ENCODE measurements around the gene U2AF2. TPM values are rescaled to one million over a fixed set of nuclear protein-coding genes. Genes with fewer than 3 reads are reported as not detected.

U2AF2 gene
- total RNA-seq, 4 donors from 2014 or later, result 38.1 to 60.2 (median 50.1) TPM

DNA sequence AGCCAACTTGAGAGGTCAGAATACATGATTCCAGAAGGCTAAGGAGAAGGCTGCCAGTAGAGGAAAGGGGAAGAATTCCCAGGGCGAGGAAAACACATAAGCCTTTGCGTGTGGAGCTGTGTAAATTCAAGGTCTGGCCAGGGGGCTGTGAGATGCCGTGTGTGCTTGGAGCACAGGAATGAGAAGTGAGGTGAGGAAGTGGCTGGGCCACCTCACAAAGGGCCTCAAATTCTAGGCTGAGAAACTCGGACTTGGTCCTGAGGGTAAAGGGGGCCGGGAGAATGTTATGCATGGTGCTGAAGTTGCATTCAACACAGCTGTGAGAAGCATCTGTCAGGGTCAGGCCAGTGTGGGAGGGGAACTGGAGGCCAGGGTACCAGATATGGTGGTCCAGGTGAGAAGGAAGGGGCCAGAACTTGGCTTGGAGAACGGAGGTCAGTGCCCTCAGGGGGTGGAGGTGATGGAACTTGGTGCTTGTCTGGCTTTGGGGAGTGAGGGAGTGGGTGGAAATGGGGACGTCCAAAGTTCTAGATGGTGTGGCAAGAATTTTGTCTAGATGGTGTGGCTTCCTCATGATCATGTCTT lies 18.9 kb upstream of the U2AF2 start:
- Histone ChIP-seq H3K4me1 (peaks cover 50 to 54% of the 10 kb centered on the region in 2 donors), H3K4me3 (peak overlapping the region; percentile 92 to 100 (median 96)), H3K36me3 (no peaks in the 10 kb centered on the region), H3K27me3 (no peaks in the 10 kb centered on the region), H3K9me3 (no peaks in the 10 kb centered on the region), H3K27ac (peak overlapping the region; percentile 90 to 100 (median 98))
- TF ChIP-seq POLR2A (IDR thresholded peaks at IDR 0.05), result no peak
- TF ChIP-seq, protein P1, sequence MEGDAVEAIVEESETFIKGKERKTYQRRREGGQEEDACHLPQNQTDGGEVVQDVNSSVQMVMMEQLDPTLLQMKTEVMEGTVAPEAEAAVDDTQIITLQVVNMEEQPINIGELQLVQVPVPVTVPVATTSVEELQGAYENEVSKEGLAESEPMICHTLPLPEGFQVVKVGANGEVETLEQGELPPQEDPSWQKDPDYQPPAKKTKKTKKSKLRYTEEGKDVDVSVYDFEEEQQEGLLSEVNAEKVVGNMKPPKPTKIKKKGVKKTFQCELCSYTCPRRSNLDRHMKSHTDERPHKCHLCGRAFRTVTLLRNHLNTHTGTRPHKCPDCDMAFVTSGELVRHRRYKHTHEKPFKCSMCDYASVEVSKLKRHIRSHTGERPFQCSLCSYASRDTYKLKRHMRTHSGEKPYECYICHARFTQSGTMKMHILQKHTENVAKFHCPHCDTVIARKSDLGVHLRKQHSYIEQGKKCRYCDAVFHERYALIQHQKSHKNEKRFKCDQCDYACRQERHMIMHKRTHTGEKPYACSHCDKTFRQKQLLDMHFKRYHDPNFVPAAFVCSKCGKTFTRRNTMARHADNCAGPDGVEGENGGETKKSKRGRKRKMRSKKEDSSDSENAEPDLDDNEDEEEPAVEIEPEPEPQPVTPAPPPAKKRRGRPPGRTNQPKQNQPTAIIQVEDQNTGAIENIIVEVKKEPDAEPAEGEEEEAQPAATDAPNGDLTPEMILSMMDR (IDR thresholded peaks at IDR 0.05 in 4 of 5, conservative IDR thresholded peaks at IDR 0.05 in 1 of 5), result no peak
- intact Hi-C loops (cut with DNase I; ENCODE audit: low total_unique reads) (loop anchor here (2.0 to 5.0 kb wide), 2 partner anchors 39 to 55 kb away; partner anchors contain the start of genes FIZ1 and ZNF579), in situ Hi-C loops (cut with MboI; ENCODE audit: low sequenced_read_pairs in 4 of 4) (loop anchor here in 3 of 4 donors (10.0 to 25.0 kb wide), 3 partner anchors 51 to 499 kb away; partner anchors contain the start of genes TNNT1 (in 1 of the 3) and ZNF579 (in 1 of the 3))
- DNase-seq (no peak), ATAC-seq (no peak)

DNA sequence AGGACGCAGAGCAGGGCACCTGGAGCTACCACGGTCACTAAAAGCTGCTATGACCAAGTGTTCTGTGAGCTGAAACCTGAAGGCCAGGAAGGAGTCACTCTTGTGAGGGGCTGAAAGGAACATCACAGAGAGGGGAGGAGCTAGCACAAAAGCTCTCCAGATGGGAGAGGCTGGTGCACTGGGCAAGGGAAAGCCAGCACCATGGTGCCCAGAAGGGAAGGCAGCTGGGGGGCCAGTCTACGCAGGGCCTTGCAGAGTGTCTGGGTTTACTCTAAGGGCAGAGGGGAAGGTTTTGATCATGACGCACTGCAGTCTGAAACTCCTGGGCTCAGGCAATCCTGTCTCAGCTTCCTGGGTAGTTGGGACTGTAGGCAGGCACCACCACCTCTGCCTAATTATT lies 18.1 kb upstream of the U2AF2 start:
- Histone ChIP-seq H3K9me3 (no peaks in the 10 kb centered on the region), H3K27ac (peak overlapping the region; percentile 90 to 100 (median 98)), H3K4me3 (peak overlapping the region in 3 of 4 donors; percentile 92 to 100 (median 92)), H3K27me3 (no peaks in the 10 kb centered on the region), H3K4me1 (peaks cover 50 to 57% of the 10 kb centered on the region in 2 donors), H3K36me3 (no peaks in the 10 kb centered on the region)
- in situ Hi-C loops (cut with MboI; ENCODE audit: low sequenced_read_pairs in 4 of 4), result loop anchor here in 3 of 4 donors (10.0 to 25.0 kb wide), 3 partner anchors 52 to 499 kb away; partner anchors contain the start of genes TNNT1 (in 1 of the 3) and ZNF579 (in 1 of the 3)
- no peak for DNase-seq
- intact Hi-C loops (cut with DNase I; ENCODE audit: low total_unique reads), result loop anchor here (5.0 kb wide), 1 partner anchor 39 kb away; the partner anchor contains the start of gene FIZ1
- ATAC-seq, result no peak
- no peak for TF ChIP-seq POLR2A (IDR thresholded peaks at IDR 0.05)
- TF ChIP-seq, protein P1 (IDR thresholded peaks at IDR 0.05 in 4 of 5, conservative IDR thresholded peaks at IDR 0.05 in 1 of 5), result no peak

DNA sequence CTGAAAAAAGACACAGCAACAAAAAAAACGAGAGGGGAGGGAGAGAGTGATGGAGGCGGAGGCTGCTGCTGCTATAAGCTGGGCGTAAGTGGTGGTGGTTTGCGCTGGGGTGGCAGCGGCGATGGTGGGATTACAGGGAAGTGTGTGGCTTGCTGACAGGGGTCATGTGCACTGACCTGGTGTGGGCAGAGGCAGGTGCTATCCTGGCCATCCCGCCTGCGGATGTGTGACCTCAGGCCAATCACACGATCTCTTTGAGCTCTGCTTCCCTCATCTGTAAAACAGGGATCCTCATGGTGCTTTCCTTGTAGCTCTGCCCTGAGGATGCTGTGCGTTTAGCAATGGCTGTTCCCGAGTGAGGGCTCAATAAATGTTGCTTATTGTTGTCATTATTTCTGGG lies 17.3 kb upstream of the U2AF2 start:
- intact Hi-C loops (cut with DNase I; ENCODE audit: low total_unique reads) (loop anchor here (5.0 kb wide), 1 partner anchor 40 kb away; the partner anchor contains the start of gene FIZ1), in situ Hi-C loops (cut with MboI; ENCODE audit: low sequenced_read_pairs in 4 of 4) (loop anchor here in 3 of 4 donors (10.0 to 25.0 kb wide), 3 partner anchors 53 to 500 kb away; partner anchors contain the start of genes TNNT1 (in 1 of the 3) and ZNF579 (in 1 of the 3))
- ATAC-seq (no peak), DNase-seq (no peak)
- Histone ChIP-seq H3K4me1 (peaks cover 52 to 65% of the 10 kb centered on the region in 2 donors), H3K27ac (peak overlapping the region in 2 of 4 donors; percentile 90 to 100), H3K36me3 (no peaks in the 10 kb centered on the region), H3K9me3 (no peaks in the 10 kb centered on the region), H3K27me3 (no peaks in the 10 kb centered on the region), H3K4me3 (no peak overlapping the region)
- TF ChIP-seq POLR2A (IDR thresholded peaks at IDR 0.05), result no peak
- TF ChIP-seq, protein P1 (IDR thresholded peaks at IDR 0.05 in 4 of 5, conservative IDR thresholded peaks at IDR 0.05 in 1 of 5), result no peak

DNA sequence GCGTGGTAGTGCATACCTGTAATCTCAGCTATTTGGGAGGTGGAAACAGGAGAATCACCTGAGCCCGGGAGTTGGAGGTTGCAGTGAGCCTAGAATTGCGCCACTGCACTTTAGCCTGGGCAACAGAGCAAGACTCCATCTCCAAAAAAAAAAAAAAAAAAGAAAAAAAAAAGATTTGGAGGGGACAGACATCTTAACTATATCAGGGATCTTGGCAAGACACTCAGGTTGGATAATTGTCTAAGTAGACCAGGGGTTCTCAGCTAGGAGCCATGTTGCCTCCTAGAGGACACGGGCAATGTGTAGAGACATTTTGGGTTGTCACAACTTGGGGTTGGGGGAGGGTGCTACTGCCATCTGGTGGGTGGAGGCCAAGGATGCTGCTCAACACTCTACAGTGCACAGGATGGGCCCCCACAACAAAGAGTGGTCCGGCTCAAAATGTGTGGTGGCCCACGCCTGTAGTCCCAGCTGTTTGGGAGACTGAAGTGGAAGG lies 15.9 kb upstream of the U2AF2 start:
- H3K27ac ChIP-seq, result peak overlapping the region in 2 of 4 donors; percentile 83 to 97
- in situ Hi-C loops (cut with MboI; ENCODE audit: low sequenced_read_pairs in 4 of 4), result loop anchor here in 3 of 4 donors (10.0 to 25.0 kb wide), 3 partner anchors 54 to 502 kb away; partner anchors contain the start of genes TNNT1 (in 1 of the 3) and ZNF579 (in 1 of the 3)

More for the DNA sequence above, 15.9 kb upstream of the U2AF2 start:
- Histone ChIP-seq H3K27me3 (no peaks in the 10 kb centered on the region), H3K36me3 (no peaks in the 10 kb centered on the region), H3K9me3 (no peaks in the 10 kb centered on the region), H3K4me3 (no peak overlapping the region), H3K4me1 (peaks cover 61 to 74% of the 10 kb centered on the region in 2 donors)
- ATAC-seq (no peak), DNase-seq (peak in 1 of 2 donors; percentile 50)
- intact Hi-C loops (cut with DNase I; ENCODE audit: low total_unique reads), result loop anchor here (5.0 kb wide), 1 partner anchor 42 kb away; the partner anchor contains the start of gene FIZ1
- TF ChIP-seq, protein P1 (IDR thresholded peaks at IDR 0.05 in 4 of 5, conservative IDR thresholded peaks at IDR 0.05 in 1 of 5), result peak in 4 of 5 experiments; percentile 14 to 36 (median 26)
- no peak for TF ChIP-seq POLR2A (IDR thresholded peaks at IDR 0.05)

Data from gastrocnemius medialis (tissue), 4 donors.